ENCODE results near the gene GPRC5A.

GPRC5A gene

GRCh38 chr12:12924169-12924568, 32.8 kb downstream of the GPRC5A start:
- Histone ChIP-seq H3K27me3 (ENCODE audit: insufficient read depth, low read length) (peaks cover 5% of the 10 kb centered on the region), H3K4me3 (ENCODE audit: low read length) (no peak overlapping the region), H2AFZ (ENCODE audit: low read depth, low read length) (no peak overlapping the region), H3K36me3 (ENCODE audit: insufficient read depth, low read length) (no peaks in the 10 kb centered on the region), H3K4me1 (ENCODE audit: insufficient read depth, low read length) (peaks cover 4% of the 10 kb centered on the region), H3K9me3 (ENCODE audit: low read length) (peaks cover 2% of the 10 kb centered on the region)

GRCh38 chr12:12925388-12925787, 34.0 kb downstream of the GPRC5A start:
- Histone ChIP-seq H3K27me3 (ENCODE audit: insufficient read depth, low read length) (peaks cover 5% of the 10 kb centered on the region), H3K4me3 (ENCODE audit: low read length) (no peak overlapping the region), H3K36me3 (ENCODE audit: insufficient read depth, low read length) (no peaks in the 10 kb centered on the region), H3K9me3 (ENCODE audit: low read length) (peaks cover 2% of the 10 kb centered on the region), H3K4me1 (ENCODE audit: insufficient read depth, low read length) (peaks cover 7% of the 10 kb centered on the region), H2AFZ (ENCODE audit: low read depth, low read length) (no peak overlapping the region)

GRCh38 chr12:12926571-12927071, 35.3 kb downstream of the GPRC5A start:
- no peak overlapping the region for H2AFZ ChIP-seq (ENCODE audit: low read depth, low read length)
- H3K4me1 ChIP-seq (ENCODE audit: insufficient read depth, low read length): peaks cover 7% of the 10 kb centered on the region
- no peaks in the 10 kb centered on the region for H3K36me3 ChIP-seq (ENCODE audit: insufficient read depth, low read length)
- peaks cover 2% of the 10 kb centered on the region for H3K9me3 ChIP-seq (ENCODE audit: low read length)
- peaks cover 5% of the 10 kb centered on the region for H3K27me3 ChIP-seq (ENCODE audit: insufficient read depth, low read length)
- H3K4me3 ChIP-seq (ENCODE audit: low read length): no peak overlapping the region

DNA sequence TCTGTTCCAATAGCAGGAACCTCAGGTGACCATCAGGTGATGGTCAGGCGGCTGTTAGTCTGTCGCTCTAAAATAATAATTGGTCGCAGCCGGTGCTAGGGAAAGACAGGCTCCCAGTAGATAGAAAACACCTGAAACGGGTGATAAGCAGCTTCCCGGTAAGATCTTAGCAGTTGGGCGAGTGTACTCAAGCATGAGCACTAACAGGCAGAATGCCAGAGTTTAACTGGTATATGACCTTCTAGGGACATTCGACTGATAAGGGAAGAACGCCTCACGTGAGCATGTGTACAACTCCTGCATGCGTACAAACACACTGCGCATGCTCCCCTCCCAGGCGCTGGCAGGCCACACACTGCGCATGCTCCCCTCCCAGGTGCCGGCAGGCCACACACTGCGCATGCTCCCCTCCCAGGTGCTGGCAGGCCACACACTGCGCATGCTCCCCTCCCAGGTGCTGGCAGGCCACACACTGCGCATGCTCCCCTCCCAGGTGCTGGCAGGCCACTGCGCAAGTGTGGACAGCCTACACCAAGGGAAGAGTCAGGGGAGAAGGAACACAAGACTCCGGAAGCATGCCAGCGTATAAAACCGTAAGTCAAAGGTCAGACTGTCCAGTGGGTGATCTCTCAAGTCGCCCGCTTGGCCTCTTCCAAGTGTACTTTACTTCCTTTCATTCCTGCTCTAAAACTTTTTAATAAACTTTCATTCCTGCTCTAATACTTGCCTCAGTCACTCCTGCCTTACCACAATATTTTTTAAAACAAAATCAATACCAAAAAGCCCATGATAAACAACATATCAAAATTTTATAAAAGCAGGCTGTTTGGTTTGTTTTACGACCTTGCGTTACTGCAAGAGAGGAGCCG, 36.1 kb downstream of the GPRC5A start:
- no peak overlapping the region for H3K4me3 ChIP-seq (ENCODE audit: low read length)
- no peaks in the 10 kb centered on the region for H3K36me3 ChIP-seq (ENCODE audit: insufficient read depth, low read length)
- peaks cover 2% of the 10 kb centered on the region for H3K9me3 ChIP-seq (ENCODE audit: low read length)
- H2AFZ ChIP-seq (ENCODE audit: low read depth, low read length): no peak overlapping the region
- H3K4me1 ChIP-seq (ENCODE audit: insufficient read depth, low read length): peaks cover 7% of the 10 kb centered on the region
- H3K27me3 ChIP-seq (ENCODE audit: insufficient read depth, low read length): peaks cover 5% of the 10 kb centered on the region

GRCh38 chr12:12929696-12930095, 38.3 kb downstream of the GPRC5A start:
- H3K9me3 ChIP-seq (ENCODE audit: low read length): peaks cover 2% of the 10 kb centered on the region
- H3K4me1 ChIP-seq (ENCODE audit: insufficient read depth, low read length): peaks cover 18% of the 10 kb centered on the region
- H2AFZ ChIP-seq (ENCODE audit: low read depth, low read length): no peak overlapping the region
- H3K36me3 ChIP-seq (ENCODE audit: insufficient read depth, low read length): no peaks in the 10 kb centered on the region
- H3K27me3 ChIP-seq (ENCODE audit: insufficient read depth, low read length): peaks cover 5% of the 10 kb centered on the region
- H3K4me3 ChIP-seq (ENCODE audit: low read length): no peak overlapping the region

DNA sequence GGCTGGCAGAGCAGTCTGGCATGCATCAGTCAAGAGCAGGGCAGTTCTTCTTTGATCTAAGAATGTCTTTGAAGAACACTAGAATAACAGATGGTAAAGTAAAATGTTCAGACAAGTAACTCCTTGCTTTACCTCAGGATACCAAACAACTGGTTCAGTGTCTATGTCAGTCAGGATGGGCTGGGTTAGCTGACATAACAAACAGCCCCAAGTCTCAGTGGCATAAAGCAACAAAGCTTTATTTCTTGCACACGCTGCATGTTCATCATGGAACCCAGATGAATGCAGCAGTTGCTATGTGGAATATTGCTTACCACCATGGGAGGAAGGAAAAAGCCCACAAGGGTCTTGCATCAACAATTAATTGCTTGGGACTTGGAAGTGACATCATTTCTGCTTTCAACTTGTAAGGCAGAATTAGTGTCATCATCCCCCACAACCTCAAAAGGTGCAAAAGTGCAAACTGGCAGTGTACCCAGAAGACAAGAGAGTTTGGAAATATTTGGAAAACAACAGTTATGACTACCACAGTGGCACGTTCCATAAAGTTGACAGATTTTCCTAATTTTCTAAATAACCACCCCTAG, 39.4 kb downstream of the GPRC5A start:
- Histone ChIP-seq H2AFZ (ENCODE audit: low read depth, low read length) (no peak overlapping the region), H3K27me3 (ENCODE audit: insufficient read depth, low read length) (peaks cover 5% of the 10 kb centered on the region), H3K9me3 (ENCODE audit: low read length) (peaks cover 2% of the 10 kb centered on the region), H3K4me3 (ENCODE audit: low read length) (no peak overlapping the region), H3K4me1 (ENCODE audit: insufficient read depth, low read length) (peaks cover 13% of the 10 kb centered on the region), H3K36me3 (ENCODE audit: insufficient read depth, low read length) (no peaks in the 10 kb centered on the region)

GRCh38 chr12:12933742-12934141, 42.4 kb downstream of the GPRC5A start:
- Histone ChIP-seq H3K9me3 (ENCODE audit: low read length) (no peaks in the 10 kb centered on the region), H2AFZ (ENCODE audit: low read depth, low read length) (no peak overlapping the region), H3K4me3 (ENCODE audit: low read length) (no peak overlapping the region), H3K36me3 (ENCODE audit: insufficient read depth, low read length) (no peaks in the 10 kb centered on the region), H3K4me1 (ENCODE audit: insufficient read depth, low read length) (peaks cover 13% of the 10 kb centered on the region), H3K27me3 (ENCODE audit: insufficient read depth, low read length) (no peaks in the 10 kb centered on the region)

DNA sequence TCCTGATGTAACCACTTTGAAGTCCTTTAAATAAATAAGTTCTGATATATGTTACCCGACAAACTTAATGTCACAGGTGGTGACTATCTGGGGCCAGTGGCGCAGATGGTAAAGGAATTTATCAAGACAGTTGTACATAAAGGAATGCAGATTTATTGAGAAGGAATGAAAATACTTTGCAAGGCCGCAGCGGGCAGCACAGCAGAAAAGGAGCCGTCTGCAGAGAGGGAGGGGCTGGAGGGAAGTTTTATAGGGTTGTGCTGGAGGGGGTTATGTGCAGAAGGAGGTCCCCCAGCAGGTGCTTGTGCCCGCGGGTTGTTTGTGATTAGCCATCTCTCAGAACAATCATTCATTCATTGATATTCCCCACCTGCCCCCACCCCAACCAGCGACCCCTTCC, 43.2 kb downstream of the GPRC5A start:
- peaks cover 13% of the 10 kb centered on the region for H3K4me1 ChIP-seq (ENCODE audit: insufficient read depth, low read length)
- no peaks in the 10 kb centered on the region for H3K9me3 ChIP-seq (ENCODE audit: low read length)
- no peaks in the 10 kb centered on the region for H3K36me3 ChIP-seq (ENCODE audit: insufficient read depth, low read length)
- H3K27me3 ChIP-seq (ENCODE audit: insufficient read depth, low read length): no peaks in the 10 kb centered on the region
- H3K4me3 ChIP-seq (ENCODE audit: low read length): no peak overlapping the region
- no peak overlapping the region for H2AFZ ChIP-seq (ENCODE audit: low read depth, low read length)

- Histone ChIP-seq H3K4me3 (ENCODE audit: low read length) (no peak overlapping the region), H3K4me1 (ENCODE audit: insufficient read depth, low read length) (peaks cover 11% of the 10 kb centered on the region), H3K9me3 (ENCODE audit: low read length) (no peaks in the 10 kb centered on the region), H3K27me3 (ENCODE audit: insufficient read depth, low read length) (no peaks in the 10 kb centered on the region), H3K36me3 (ENCODE audit: insufficient read depth, low read length) (no peaks in the 10 kb centered on the region), H2AFZ (ENCODE audit: low read depth, low read length) (no peak overlapping the region)
Measured at GRCh38 chr12:12936983-12937491, 45.7 kb downstream of the GPRC5A start.

- Histone ChIP-seq H3K27me3 (ENCODE audit: insufficient read depth, low read length) (peaks cover under 1% of the 10 kb centered on the region), H3K36me3 (ENCODE audit: insufficient read depth, low read length) (no peaks in the 10 kb centered on the region), H3K4me1 (ENCODE audit: insufficient read depth, low read length) (peaks cover 11% of the 10 kb centered on the region), H3K9me3 (ENCODE audit: low read length) (no peaks in the 10 kb centered on the region), H2AFZ (ENCODE audit: low read depth, low read length) (no peak overlapping the region), H3K4me3 (ENCODE audit: low read length) (no peak overlapping the region)
Measured at GRCh38 chr12:12938541-12938940, 47.2 kb downstream of the GPRC5A start.

DNA sequence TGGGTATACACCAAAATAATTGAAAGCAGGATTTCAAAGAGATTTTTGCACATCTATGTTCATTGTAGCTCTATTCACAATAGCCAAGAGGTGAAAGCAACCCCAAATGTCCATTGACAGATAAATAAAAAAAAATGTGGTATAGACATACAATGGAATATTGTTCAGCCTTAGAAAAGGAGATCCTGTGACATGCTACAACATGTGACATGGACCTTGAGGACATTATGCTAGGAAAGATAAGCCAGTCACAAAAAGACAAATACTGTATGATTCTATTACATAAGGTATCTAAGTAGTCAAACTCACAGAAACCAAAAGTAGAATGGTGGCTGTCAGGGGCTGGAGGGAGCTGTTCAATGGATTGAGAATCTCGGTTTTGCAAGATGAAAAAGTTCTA, 48.5 kb downstream of the GPRC5A start:
- Histone ChIP-seq H3K4me1 (ENCODE audit: insufficient read depth, low read length) (no peaks in the 10 kb centered on the region), H3K9me3 (ENCODE audit: low read length) (no peaks in the 10 kb centered on the region), H3K36me3 (ENCODE audit: insufficient read depth, low read length) (no peaks in the 10 kb centered on the region), H2AFZ (ENCODE audit: low read depth, low read length) (no peak overlapping the region), H3K27me3 (ENCODE audit: insufficient read depth, low read length) (peaks cover 3% of the 10 kb centered on the region), H3K4me3 (ENCODE audit: low read length) (no peak overlapping the region)

- no peaks in the 10 kb centered on the region for H3K9me3 ChIP-seq (ENCODE audit: low read length)
- no peaks in the 10 kb centered on the region for H3K4me1 ChIP-seq (ENCODE audit: insufficient read depth, low read length)
- H2AFZ ChIP-seq (ENCODE audit: low read depth, low read length): no peak overlapping the region
- H3K27me3 ChIP-seq (ENCODE audit: insufficient read depth, low read length): peaks cover 3% of the 10 kb centered on the region
- no peaks in the 10 kb centered on the region for H3K36me3 ChIP-seq (ENCODE audit: insufficient read depth, low read length)
- H3K4me3 ChIP-seq (ENCODE audit: low read length): no peak overlapping the region
Measured at GRCh38 chr12:12941450-12942350, 50.3 kb downstream of the GPRC5A start.

Measured in neuron (in vitro differentiated cells).